Panc1 (cell line): ENCODE data around the gene KRTAP10-2. TPM values are rescaled to one million over a fixed set of nuclear protein-coding genes. Genes with fewer than 3 reads are reported as not detected.

ENCODE experiments used
- ATAC-seq: fragments of 200-7000 bp; cut with Tn5 transposase; 2 replicates; pipeline ENCODE4 v1.9.1; 2020; ENCODE audit warnings: mild to moderate bottlenecking, moderate library complexity
- BruUV-seq: library from RNA; stranded (reverse); fragments of 400-500 nt; replicated peaks from 2 replicates; lab custom pipeline; 2021; lab: Mats Ljungman, UMichigan
- CTCF ChIA-PET: fragments of 300-600 bp; sonication (Branson Sonifier 250); formaldehyde crosslinking; loops from one replicate; lab custom pipeline; 2022; ENCODE audit warnings: antibody characterized with exemption; lab: Charles Lee
- POLR2A ChIA-PET: fragments of 300-600 bp; sonication (Branson Sonifier 250); formaldehyde crosslinking; loops from one replicate; lab custom pipeline; 2022; ENCODE audit warnings: antibody characterized with exemption; lab: Charles Lee
- DNase-seq: peaks from one replicate; pipeline ENCODE4 v3.0.0-alpha.2; 2010; ENCODE audit warnings: low read depth, low spot score
- H3K27ac ChIP-seq: 2 replicates; pipeline ENCODE4 v1.5.1; 2011; ENCODE audit warnings: mild to moderate bottlenecking, low read length, inconsistent platforms
- H3K27me3 ChIP-seq: fragments of 200-500 bp; sonication (Bioruptor generic); 2 replicates; pipeline ENCODE4 v1.6.0; 2014; ENCODE audit warnings: low read length, inconsistent platforms; ENCODE audit not compliant: control insufficient read depth, insufficient read depth
- H3K36me3 ChIP-seq: fragments of 200-500 bp; sonication (Bioruptor generic); 2 replicates; pipeline ENCODE4 v1.5.1; 2014; ENCODE audit warnings: inconsistent platforms, mild to moderate bottlenecking, low read length, moderate library complexity; ENCODE audit not compliant: control insufficient read depth, insufficient read depth
- H3K4me1 ChIP-seq: 2 replicates; pipeline ENCODE4 v1.5.1; 2011; ENCODE audit warnings: inconsistent platforms, mild to moderate bottlenecking, low read length, moderate library complexity; ENCODE audit not compliant: control insufficient read depth, insufficient read depth
- H3K4me3 ChIP-seq, 2 experiments: 2 replicates each; pipeline ENCODE4 v1.5.1; 2011 to 2012; ENCODE audit warnings: low read depth in 2 of 2, low read length in 2 of 2, mild to moderate bottlenecking in 2 of 2, inconsistent platforms in 1 of 2, moderate library complexity in 1 of 2
- H3K9me3 ChIP-seq: fragments of 200-500 bp; sonication (Bioruptor generic); 2 replicates; pipeline ENCODE4 v1.5.1; 2014; ENCODE audit warnings: low read depth, mild to moderate bottlenecking, inconsistent platforms, low read length, moderate library complexity; ENCODE audit not compliant: control insufficient read depth, insufficient read depth
- CTCF ChIP-seq: fragments of 450-650 bp; IDR thresholded peaks from 2 replicates; pipeline ENCODE4 v1.5.1; 2017; ENCODE audit warnings: mild to moderate bottlenecking
- POLR2AphosphoS5 ChIP-seq: IDR thresholded peaks from 2 replicates; pipeline ENCODE4 v1.6.1; 2012; ENCODE audit warnings: mild to moderate bottlenecking, low read depth, low read length, moderate library complexity
- REST ChIP-seq, 2 experiments: IDR thresholded peaks; 2 replicates each; pipeline ENCODE4 v1.6.1; 2011 to 2012; ENCODE audit warnings: low read depth in 2 of 2, control low read depth in 1 of 2, low read length in 1 of 2, mild to moderate bottlenecking in 1 of 2, moderate library complexity in 1 of 2; ENCODE audit not compliant: insufficient read depth in 1 of 2
- SIN3A ChIP-seq: IDR thresholded peaks from 2 replicates; pipeline ENCODE4 v1.6.1; 2012; ENCODE audit warnings: low read depth, mild to moderate bottlenecking, low read length, moderate library complexity, borderline replicate concordance; ENCODE audit not compliant: insufficient read depth
- TCF7L2 ChIP-seq: IDR thresholded peaks from 2 replicates; pipeline ENCODE4 v1.6.1; 2011; ENCODE audit warnings: mild to moderate bottlenecking, low read depth, low read length, inconsistent platforms
- in situ Hi-C: cut with HindIII; loops from 2 replicates; pipeline ENCODE4 v1.10.0; 2016; ENCODE audit warnings: low sequenced_read_pairs, low pct_unique_long_range_greater_than_20kb
- intact Hi-C: fragments of 100-400 bp; cut with micrococcal nuclease; formaldehyde crosslinking; loops from one replicate; pipeline ENCODE4 v1.10.0; 2022; ENCODE audit not compliant: unreplicated experiment
- total RNA-seq: library from RNA; stranded (reverse); gene quantifications from one replicate; pipeline ENCODE4 v1.2.1, GENCODE V29; 2021; ENCODE audit not compliant: unreplicated experiment

Gene KRTAP10-2
- total RNA-seq, 1 experiment from 2014 or later = not detected

- TF ChIP-seq TCF7L2 (no peak), REST (IDR thresholded peaks at IDR 0.05; ENCODE audit: insufficient read depth in 1 of 2, low read depth in 2 of 2, low read length in 1 of 2) (no peak), POLR2AphosphoS5 (no peak)
- Histone ChIP-seq H3K9me3 (no peaks in the 10 kb centered on the region), H3K36me3 (peaks cover 2% of the 10 kb centered on the region; the same call in 1 of the 2 replicates), H3K27ac (no peak overlapping the region), H3K27me3 (no peaks in the 10 kb centered on the region), H3K4me1 (no peaks in the 10 kb centered on the region), H3K4me3 (peak overlapping the region in 1 of 2 experiments; percentile 18; a peak in 1 of 4 replicates)
- ChIA-PET CTCF (no interaction called here), POLR2A (no interaction called here)
- intact Hi-C loops (loop anchor here (10.0 kb wide), 1 partner anchor 268 kb away; no protein-coding TSS in a partner anchor), in situ Hi-C loops (no loop called here)
- BruUV-seq = no TSS peak
- no peak for ATAC-seq
- no peak for DNase-seq
Measured at GRCh38 chr21:44516828-44517174, 34.5 kb downstream of the KRTAP10-2 start.

GRCh38 chr21:44516342-44516741 lies 35.0 kb downstream of the KRTAP10-2 start:
- Histone ChIP-seq H3K4me3 (no peak overlapping the region), H3K36me3 (peaks cover 2% of the 10 kb centered on the region; the same call in 1 of the 2 replicates), H3K9me3 (no peaks in the 10 kb centered on the region), H3K27me3 (no peaks in the 10 kb centered on the region), H3K4me1 (no peaks in the 10 kb centered on the region), H3K27ac (no peak overlapping the region)
- POLR2A ChIA-PET = no interaction called here
- intact Hi-C loops (loop anchor here (10.0 kb wide), 1 partner anchor 268 kb away; no protein-coding TSS in a partner anchor), in situ Hi-C loops (no loop called here)
- BruUV-seq = no TSS peak
- CTCF ChIA-PET = no interaction called here
- ATAC-seq = no peak
- DNase-seq = no peak
- TF ChIP-seq POLR2AphosphoS5 (no peak), TCF7L2 (no peak)

GRCh38 chr21:44515359-44516165 lies 35.7 kb downstream of the KRTAP10-2 start:
- ChIA-PET POLR2A (no interaction called here), CTCF (no interaction called here)
- no peaks in the 10 kb centered on the region for H3K4me1 ChIP-seq
- TF ChIP-seq POLR2AphosphoS5 = no peak
- TF ChIP-seq TCF7L2 = no peak
- TF ChIP-seq CTCF = no peak
- TF ChIP-seq SIN3A = no peak
- TF ChIP-seq REST (IDR thresholded peaks at IDR 0.05; ENCODE audit: insufficient read depth in 1 of 2, low read depth in 2 of 2, low read length in 1 of 2) = no peak
- no peaks in the 10 kb centered on the region for H3K27me3 ChIP-seq
- DNase-seq (no peak), ATAC-seq (no peak)
- BruUV-seq = no TSS peak
- intact Hi-C loops (loop anchor here (10.0 kb wide), 1 partner anchor 269 kb away; no protein-coding TSS in a partner anchor), in situ Hi-C loops (no loop called here)
- no peaks in the 10 kb centered on the region for H3K9me3 ChIP-seq
- H3K4me3 ChIP-seq = no peak overlapping the region
- H3K36me3 ChIP-seq = peaks cover 2% of the 10 kb centered on the region; the same call in 1 of the 2 replicates
- H3K27ac ChIP-seq = no peak overlapping the region
